Dermis microvascular lymphatic vessel endothelial cell (primary cell): ENCODE data around the gene RALGAPA1. TPM values are rescaled to one million over a fixed set of nuclear protein-coding genes. Genes with fewer than 3 reads are reported as not detected.
A peak's percentile ranks its signal among the peaks of the same experiment; 100 is the strongest.
"Not testable (repeated sequence)": the region's sequence is repeated elsewhere in the genome, so short reads cannot be mapped to it uniquely, and the experiment has no call there.

ENCODE experiments used
- DNase-seq, 2 donors: peaks; one replicate each; pipeline versions ENCODE4 v3.0.0 to v3.0.0-alpha.2; 2010; ENCODE audit warnings: low read depth in 2 of 2
- total RNA-seq: library from RNA; depleted of rRNA; stranded (reverse); fragments of >200 nt; gene quantifications from 2 replicates; pipeline ENCODE4 v1.2.1, GENCODE V29; 2014

Gene RALGAPA1
- total RNA-seq, 1 donor from 2014 or later = 11.9 TPM

- no peak for DNase-seq
These were observed 107.6 kb downstream of the RALGAPA1 start for GRCh38 chr14:35701531-35701930.

GRCh38 chr14:35699791-35700444 lies 109.2 kb downstream of the RALGAPA1 start:
- no peak for DNase-seq

GRCh38 chr14:35696575-35696974 lies 112.5 kb downstream of the RALGAPA1 start:
- DNase-seq = no peak

GRCh38 chr14:35696119-35696518 lies 113.0 kb downstream of the RALGAPA1 start:
- no peak for DNase-seq

- DNase-seq = peak in 1 of 2 donors; percentile 13
These were observed 113.4 kb downstream of the RALGAPA1 start for GRCh38 chr14:35695647-35696046.

- no peak for DNase-seq
These were observed 114.0 kb downstream of the RALGAPA1 start for GRCh38 chr14:35695072-35695471.

- DNase-seq = peak in 1 of 2 donors; percentile 48
These were observed 120.1 kb downstream of the RALGAPA1 start for GRCh38 chr14:35689000-35689460.

- DNase-seq = no peak
These were observed 120.8 kb downstream of the RALGAPA1 start for GRCh38 chr14:35688126-35688826.

- DNase-seq = peak; percentile 48 to 69
These were observed 121.7 kb downstream of the RALGAPA1 start for GRCh38 chr14:35687335-35687939.

GRCh38 chr14:35683688-35684087 lies 125.4 kb downstream of the RALGAPA1 start:
- not testable (repeated sequence) for DNase-seq

- no peak for DNase-seq
These were observed 126.3 kb downstream of the RALGAPA1 start for GRCh38 chr14:35682802-35683201.

GRCh38 chr14:35678403-35679028 lies 130.6 kb downstream of the RALGAPA1 start:
- no peak for DNase-seq

GRCh38 chr14:35669782-35670181 lies 139.3 kb downstream of the RALGAPA1 start:
- DNase-seq = peak in 1 of 2 donors; percentile 7

- no peak for DNase-seq
These were observed 142.6 kb downstream of the RALGAPA1 start for GRCh38 chr14:35666429-35667043.

- no peak for DNase-seq
These were observed 147.2 kb downstream of the RALGAPA1 start for GRCh38 chr14:35661875-35662274.

GRCh38 chr14:35653045-35653444 lies 156.1 kb downstream of the RALGAPA1 start:
- no peak for DNase-seq

GRCh38 chr14:35643513-35643912 lies 165.6 kb downstream of the RALGAPA1 start:
- DNase-seq = no peak

GRCh38 chr14:35637851-35638250 lies 171.2 kb downstream of the RALGAPA1 start:
- DNase-seq = no peak

- DNase-seq = no peak
These were observed 171.8 kb downstream of the RALGAPA1 start for GRCh38 chr14:35637269-35637668.

GRCh38 chr14:35632676-35633075 lies 176.4 kb downstream of the RALGAPA1 start:
- DNase-seq = no peak

- DNase-seq = no peak
These were observed 176.8 kb downstream of the RALGAPA1 start for GRCh38 chr14:35632271-35632670.
